SK-N-SH (cell line): ENCODE data around the gene FRAS1. TPM values are rescaled to one million over a fixed set of nuclear protein-coding genes. Genes with fewer than 3 reads are reported as not detected.

ENCODE experiments used
- CTCF ChIA-PET: fragments of 300-600, 350-600 bp; formaldehyde crosslinking; extraction: SDS; loops from one replicate; lab custom pipeline; 2021; lab: Yijun Ruan, JAX
- POLR2A ChIA-PET: fragments of 350-600 bp; sonication (Branson Sonifier 250); formaldehyde crosslinking; extraction: SDS; loops from one replicate; lab custom pipeline; 2020; ENCODE audit warnings: antibody characterized with exemption, inconsistent platforms; lab: Yijun Ruan, JAX
- DNase-seq: peaks from one replicate; pipeline ENCODE4 v3.0.0; 2012
- H2AFZ ChIP-seq: fragments of 200-600 bp; sonication (generic); 2 replicates; pipeline ENCODE4 v1.8.1; 2016; ENCODE audit warnings: antibody characterized with exemption, mild to moderate bottlenecking, low read depth
- H3F3A ChIP-seq: fragments of 200-600 bp; sonication (generic); replicated peaks from 2 replicates; pipeline ENCODE3; 2016; ENCODE audit warnings: antibody characterized with exemption, mild to moderate bottlenecking; ENCODE audit not compliant: insufficient read depth
- H3K27ac ChIP-seq, 2 experiments: fragments of 200-500 bp in 1 of 2; fragments of 200-600 bp in 1 of 2; sonication (Bioruptor generic) in 1 of 2; sonication (generic), shearing (Covaris generic) in 1 of 2; 2 replicates each; pipeline versions ENCODE4 v1.5.1 to v1.6.1; 2014 to 2016; ENCODE audit warnings: low read depth in 2 of 2, inconsistent platforms in 1 of 2, low read length in 1 of 2, mild to moderate bottlenecking in 1 of 2, mixed read lengths in 1 of 2
- H3K27me3 ChIP-seq: fragments of 200-600 bp; sonication (generic), shearing (Covaris generic); 2 replicates; pipeline ENCODE4 v1.6.1; 2016; ENCODE audit warnings: mixed run types; ENCODE audit not compliant: insufficient read depth
- H3K36me3 ChIP-seq, 2 experiments: fragments of 200-500 bp in 1 of 2; fragments of 200-600 bp in 1 of 2; sonication (Bioruptor generic) in 1 of 2; sonication (generic) in 1 of 2; replicated peaks in 1 of 2; 2 replicates each; pipeline versions ENCODE3 to v1.5.1; 2014 to 2016; ENCODE audit warnings: low read length in 1 of 2, mild to moderate bottlenecking in 1 of 2; ENCODE audit not compliant: insufficient read depth in 2 of 2, control insufficient read depth in 1 of 2
- H3K4me1 ChIP-seq, 2 experiments: fragments of 200-500 bp in 1 of 2; fragments of 200-600 bp in 1 of 2; sonication (Bioruptor generic) in 1 of 2; sonication (generic), shearing (Covaris generic) in 1 of 2; 2 replicates each; pipeline versions ENCODE4 v1.5.1 to v1.6.1; 2014 to 2016; ENCODE audit warnings: low read depth in 1 of 2, low read length in 1 of 2, mixed run types in 1 of 2; ENCODE audit not compliant: insufficient read depth in 2 of 2, control insufficient read depth in 1 of 2
- H3K4me2 ChIP-seq: fragments of 200-600 bp; sonication (generic), shearing (Covaris generic); 2 replicates; pipeline ENCODE4 v1.6.1; 2017; ENCODE audit warnings: mixed run types
- H3K4me3 ChIP-seq, 2 experiments: fragments of 200-500 bp in 1 of 2; fragments of 200-600 bp in 1 of 2; sonication (Bioruptor generic) in 1 of 2; sonication (generic), shearing (Covaris generic) in 1 of 2; 2 replicates each; pipeline versions ENCODE4 v1.5.1 to v1.8.1; 2014 to 2016; ENCODE audit warnings: low read depth in 2 of 2, inconsistent platforms in 1 of 2, low read length in 1 of 2, mild to moderate bottlenecking in 1 of 2, mixed read lengths in 1 of 2, moderate library complexity in 1 of 2
- H3K79me2 ChIP-seq: fragments of 200-600 bp; sonication (generic); 2 replicates; pipeline ENCODE4 v1.8.1; 2017; ENCODE audit warnings: mild to moderate bottlenecking; ENCODE audit not compliant: insufficient read depth
- H3K9ac ChIP-seq: fragments of 200-600 bp; sonication (generic); 2 replicates; pipeline ENCODE4 v1.6.1; 2017; ENCODE audit warnings: mixed run types
- H3K9me2 ChIP-seq: fragments of 200-600 bp; sonication (generic); 2 replicates; pipeline ENCODE4 v1.6.1; 2017; ENCODE audit warnings: mixed run types
- H3K9me3 ChIP-seq: fragments of 200-600 bp; sonication (generic); 2 replicates; pipeline ENCODE4 v1.6.1; 2017; ENCODE audit warnings: mixed run types, mild to moderate bottlenecking, moderate library complexity
- H4K20me1 ChIP-seq: fragments of 200-600 bp; sonication (generic); 2 replicates; pipeline ENCODE4 v1.6.1; 2017; ENCODE audit warnings: mild to moderate bottlenecking, mixed run types; ENCODE audit not compliant: insufficient read depth
- CHD2 ChIP-seq: fragments of 150-350 bp; IDR thresholded peaks from 2 replicates; pipeline ENCODE4 v1.6.1; 2018; ENCODE audit warnings: low read length; ENCODE audit not compliant: partially characterized antibody
- ELF1 ChIP-seq: IDR thresholded peaks from 2 replicates; pipeline ENCODE4 v1.4.0; 2012
- EP300 ChIP-seq, 2 experiments: IDR thresholded peaks; 2 replicates each; pipeline versions ENCODE4 v1.4.0 to v1.6.1; 2012; ENCODE audit warnings: borderline replicate concordance in 1 of 2, low read depth in 1 of 2, low read length in 1 of 2
- EZH2phosphoT487 ChIP-seq: fragments of 200-600 bp; sonication (generic); IDR thresholded peaks from 2 replicates; pipeline ENCODE4 v1.6.1; 2017; ENCODE audit warnings: low read depth, mixed run types, mild to moderate bottlenecking, antibody characterized with exemption, moderate library complexity, borderline replicate concordance
- FOSL2 ChIP-seq: IDR thresholded peaks from 2 replicates; pipeline ENCODE4 v1.4.0; 2012; ENCODE audit warnings: low read depth, mild to moderate bottlenecking, moderate library complexity, borderline replicate concordance
- FOXJ3 ChIP-seq: sonication (generic); formaldehyde crosslinking; IDR thresholded peaks from 2 replicates; pipeline ENCODE4 v1.5.1; 2020; ENCODE audit warnings: mild to moderate bottlenecking, missing genetic modification reagents
- GABPA ChIP-seq: IDR thresholded peaks from 2 replicates; pipeline ENCODE4 v1.4.0; 2012; ENCODE audit warnings: low read depth, mild to moderate bottlenecking
- MEF2A ChIP-seq: IDR thresholded peaks from 2 replicates; pipeline ENCODE4 v1.4.0; 2012; ENCODE audit warnings: low read depth, borderline replicate concordance
- MXI1 ChIP-seq: IDR thresholded peaks from 2 replicates; pipeline ENCODE4 v1.6.1; 2012; ENCODE audit warnings: mild to moderate bottlenecking, low read depth, low read length, improper control_type of control experiment
- NFIC ChIP-seq: IDR thresholded peaks from 2 replicates; pipeline ENCODE4 v1.4.0; 2012; ENCODE audit warnings: borderline replicate concordance
- POLR2AphosphoS5 ChIP-seq: IDR thresholded peaks from 2 replicates; pipeline ENCODE4 v1.6.1; 2012; ENCODE audit warnings: low read depth, low read length
- RAD21 ChIP-seq: IDR thresholded peaks from 2 replicates; pipeline ENCODE4 v1.6.1; 2012; ENCODE audit warnings: mild to moderate bottlenecking, low read length
- SIN3A ChIP-seq: IDR thresholded peaks from 2 replicates; pipeline ENCODE4 v1.6.1; 2012; ENCODE audit warnings: low read depth, mild to moderate bottlenecking, low read length, moderate library complexity, borderline replicate concordance
- SMC3 ChIP-seq: IDR thresholded peaks from 2 replicates; pipeline ENCODE4 v1.6.1; 2012; ENCODE audit warnings: low read depth, low read length, improper control_type of control experiment
- TAF1 ChIP-seq: IDR thresholded peaks from 2 replicates; pipeline ENCODE4 v1.6.1; 2012; ENCODE audit warnings: low read depth, mild to moderate bottlenecking, low read length, moderate library complexity, borderline replicate concordance
- TCF12 ChIP-seq: IDR thresholded peaks from 2 replicates; pipeline ENCODE4 v1.4.0; 2012
- TEAD4 ChIP-seq: IDR thresholded peaks from 2 replicates; pipeline ENCODE4 v1.4.0; 2012; ENCODE audit warnings: mild to moderate bottlenecking, borderline replicate concordance; ENCODE audit not compliant: insufficient read depth
- YY1 ChIP-seq: IDR thresholded peaks from 2 replicates; pipeline ENCODE4 v1.4.0; 2012; ENCODE audit warnings: low read depth, mild to moderate bottlenecking
- WGBS: methylation state at CpG from one replicate; pipeline ENCODE4 v1.1.6; 2017; ENCODE audit warnings: low lambda C conversion rate; 5-methylcytosine and 5-hydroxymethylcytosine counted together
- polyA plus RNA-seq, 3 experiments: library from polyadenylated mRNA; depleted of rRNA; stranded (reverse); fragments of >200 nt; gene quantifications; 2 replicates each; pipeline ENCODE4 v1.2.3, GENCODE V29; 2012
- TF ChIP-seq, protein P1 (sequence below): IDR thresholded peaks from 2 replicates; pipeline ENCODE4 v1.4.0; 2012; ENCODE audit warnings: low read depth, borderline replicate concordance
- TF ChIP-seq, protein P2 (sequence below): IDR thresholded peaks from 2 replicates; pipeline ENCODE4; 2012
- TF ChIP-seq, protein P3 (sequence below): IDR thresholded peaks from 2 replicates; pipeline ENCODE4 v1.4.0; 2012; ENCODE audit warnings: low read depth
- TF ChIP-seq, protein P4 (sequence below): IDR thresholded peaks from 2 replicates; pipeline ENCODE4 v1.4.0; 2012; ENCODE audit warnings: low read depth, borderline replicate concordance
- TF ChIP-seq, protein P5 (sequence below): IDR thresholded peaks from 2 replicates; pipeline ENCODE4 v1.6.1; 2012; ENCODE audit warnings: mild to moderate bottlenecking, low read depth, low read length, moderate library complexity

Gene FRAS1
- polyA plus RNA-seq, 1 of the 3 experiments (the other 2 are of a cell fraction), result 8.3 TPM

DNA sequence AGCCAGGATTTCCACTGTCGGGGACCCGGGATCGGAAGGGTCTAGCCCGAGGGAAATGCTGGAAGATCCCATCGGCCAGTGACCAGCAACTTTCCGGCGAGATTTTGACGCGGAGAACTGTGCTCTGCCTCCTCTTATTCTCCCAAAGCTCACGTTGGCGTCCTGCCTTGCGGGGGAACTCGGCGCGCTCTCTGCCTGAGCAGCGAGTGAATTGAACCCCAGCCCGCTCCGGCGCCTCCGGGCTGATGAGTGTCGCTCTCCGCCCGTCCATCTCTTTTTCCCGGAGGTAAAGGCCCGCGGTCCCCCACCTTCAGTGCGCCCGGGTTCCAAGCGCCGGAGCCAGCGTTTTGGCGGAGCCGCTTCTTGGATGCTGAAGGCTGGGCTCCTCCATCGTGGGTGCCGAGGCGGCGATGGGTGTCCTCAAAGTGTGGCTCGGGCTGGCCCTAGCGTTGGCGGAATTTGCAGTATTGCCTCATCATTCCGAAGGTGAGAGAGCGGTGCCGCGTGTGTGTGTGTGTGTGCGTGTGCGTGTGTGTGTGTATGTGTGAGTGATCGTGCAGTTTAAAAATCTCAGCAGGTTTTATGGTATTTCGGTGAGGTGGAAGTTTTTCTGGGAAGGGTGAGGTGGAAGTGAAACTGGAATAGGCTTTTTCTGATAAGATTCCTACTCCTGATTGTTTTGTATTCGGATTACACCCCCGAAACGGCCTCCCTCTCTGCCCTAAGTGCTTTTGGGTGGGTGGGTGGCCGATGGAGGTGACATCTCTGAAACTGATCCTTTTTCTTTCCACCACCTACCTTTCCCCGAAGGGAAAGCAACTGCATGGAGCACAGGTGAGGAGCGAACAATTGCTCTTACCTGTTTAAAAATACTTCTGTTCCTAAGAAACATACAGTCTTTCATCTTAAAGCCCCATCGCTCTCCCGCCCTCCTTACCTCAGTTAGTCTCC is 752 bp downstream of the FRAS1 start:
- no peaks in the 10 kb centered on the region for H3K9me2 ChIP-seq
- H3K27ac ChIP-seq, result peak overlapping the region; percentile 57 to 90
- H3F3A ChIP-seq, result peaks cover 13% of the 10 kb centered on the region
- CTCF ChIA-PET, result interaction anchor here (0.7 to 3.5 kb wide), 21 partner anchors 10 to 580 kb away, joined by 3 to 77 read pairs (median 6); no protein-coding TSS in a partner anchor
- H3K4me1 ChIP-seq, result peaks cover 0 to 8% of the 10 kb centered on the region in 2 experiments; a peak in 1 of 4 replicates
- POLR2A ChIA-PET, result interaction anchor here (1.4 kb wide), 1 partner anchor 10 kb away, joined by 3 read pairs; no protein-coding TSS in a partner anchor
- peak overlapping the region; percentile 86 for H2AFZ ChIP-seq
- peaks cover 28% of the 10 kb centered on the region for H3K79me2 ChIP-seq
- H3K36me3 ChIP-seq, result no peaks in the 10 kb centered on the region
- no peaks in the 10 kb centered on the region for H4K20me1 ChIP-seq
- peak overlapping the region; percentile 67 to 91 for H3K4me3 ChIP-seq
- DNase-seq, result peak; percentile 66
- H3K4me2 ChIP-seq, result peak overlapping the region; percentile 96
- H3K9ac ChIP-seq, result peak overlapping the region; percentile 77
- 3% methylated on average over 24 of the region's 56 CpGs for WGBS
- H3K9me3 ChIP-seq, result no peaks in the 10 kb centered on the region
- H3K27me3 ChIP-seq, result no peaks in the 10 kb centered on the region
- TF ChIP-seq RAD21 (0 out of 2 replicates have a peak, but pooled peaks have one; percentile 4), TAF1 (no peak), POLR2AphosphoS5 (peak; percentile 56), MEF2A (no peak), ELF1 (no peak), MXI1 (no peak), SMC3 (no peak), SIN3A (peak; percentile 24; the same call in 1 of the 2 replicates), FOXJ3 (CRISPR knock-in tag) (no peak), EZH2phosphoT487 (no peak), TEAD4 (no peak), FOSL2 (no peak), EP300 (IDR thresholded peaks at IDR 0.05; ENCODE audit: borderline replicate concordance in 1 of 2, low read depth in 1 of 2, low read length in 1 of 2) (0 out of 4 replicates have a peak, but pooled peaks of 1 of the 2 experiments have one; percentile 17), YY1 (no peak), TCF12 (no peak), NFIC (no peak), GABPA (no peak), CHD2 (no peak)
- TF ChIP-seq, protein P1, sequence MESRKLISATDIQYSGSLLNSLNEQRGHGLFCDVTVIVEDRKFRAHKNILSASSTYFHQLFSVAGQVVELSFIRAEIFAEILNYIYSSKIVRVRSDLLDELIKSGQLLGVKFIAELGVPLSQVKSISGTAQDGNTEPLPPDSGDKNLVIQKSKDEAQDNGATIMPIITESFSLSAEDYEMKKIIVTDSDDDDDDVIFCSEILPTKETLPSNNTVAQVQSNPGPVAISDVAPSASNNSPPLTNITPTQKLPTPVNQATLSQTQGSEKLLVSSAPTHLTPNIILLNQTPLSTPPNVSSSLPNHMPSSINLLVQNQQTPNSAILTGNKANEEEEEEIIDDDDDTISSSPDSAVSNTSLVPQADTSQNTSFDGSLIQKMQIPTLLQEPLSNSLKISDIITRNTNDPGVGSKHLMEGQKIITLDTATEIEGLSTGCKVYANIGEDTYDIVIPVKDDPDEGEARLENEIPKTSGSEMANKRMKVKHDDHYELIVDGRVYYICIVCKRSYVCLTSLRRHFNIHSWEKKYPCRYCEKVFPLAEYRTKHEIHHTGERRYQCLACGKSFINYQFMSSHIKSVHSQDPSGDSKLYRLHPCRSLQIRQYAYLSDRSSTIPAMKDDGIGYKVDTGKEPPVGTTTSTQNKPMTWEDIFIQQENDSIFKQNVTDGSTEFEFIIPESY, result 0 out of 2 replicates have a peak, but pooled peaks have one; percentile 50
- TF ChIP-seq, protein P2, sequence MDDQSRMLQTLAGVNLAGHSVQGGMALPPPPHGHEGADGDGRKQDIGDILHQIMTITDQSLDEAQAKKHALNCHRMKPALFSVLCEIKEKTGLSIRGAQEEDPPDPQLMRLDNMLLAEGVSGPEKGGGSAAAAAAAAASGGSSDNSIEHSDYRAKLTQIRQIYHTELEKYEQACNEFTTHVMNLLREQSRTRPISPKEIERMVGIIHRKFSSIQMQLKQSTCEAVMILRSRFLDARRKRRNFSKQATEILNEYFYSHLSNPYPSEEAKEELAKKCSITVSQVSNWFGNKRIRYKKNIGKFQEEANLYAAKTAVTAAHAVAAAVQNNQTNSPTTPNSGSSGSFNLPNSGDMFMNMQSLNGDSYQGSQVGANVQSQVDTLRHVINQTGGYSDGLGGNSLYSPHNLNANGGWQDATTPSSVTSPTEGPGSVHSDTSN, result no peak
- TF ChIP-seq, protein P3, sequence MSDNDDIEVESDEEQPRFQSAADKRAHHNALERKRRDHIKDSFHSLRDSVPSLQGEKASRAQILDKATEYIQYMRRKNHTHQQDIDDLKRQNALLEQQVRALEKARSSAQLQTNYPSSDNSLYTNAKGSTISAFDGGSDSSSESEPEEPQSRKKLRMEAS, result peak; percentile 26; the same call in 1 of the 2 replicates
- TF ChIP-seq, protein P4, sequence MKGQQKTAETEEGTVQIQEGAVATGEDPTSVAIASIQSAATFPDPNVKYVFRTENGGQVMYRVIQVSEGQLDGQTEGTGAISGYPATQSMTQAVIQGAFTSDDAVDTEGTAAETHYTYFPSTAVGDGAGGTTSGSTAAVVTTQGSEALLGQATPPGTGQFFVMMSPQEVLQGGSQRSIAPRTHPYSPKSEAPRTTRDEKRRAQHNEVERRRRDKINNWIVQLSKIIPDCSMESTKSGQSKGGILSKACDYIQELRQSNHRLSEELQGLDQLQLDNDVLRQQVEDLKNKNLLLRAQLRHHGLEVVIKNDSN, result no peak
- TF ChIP-seq, protein P5, sequence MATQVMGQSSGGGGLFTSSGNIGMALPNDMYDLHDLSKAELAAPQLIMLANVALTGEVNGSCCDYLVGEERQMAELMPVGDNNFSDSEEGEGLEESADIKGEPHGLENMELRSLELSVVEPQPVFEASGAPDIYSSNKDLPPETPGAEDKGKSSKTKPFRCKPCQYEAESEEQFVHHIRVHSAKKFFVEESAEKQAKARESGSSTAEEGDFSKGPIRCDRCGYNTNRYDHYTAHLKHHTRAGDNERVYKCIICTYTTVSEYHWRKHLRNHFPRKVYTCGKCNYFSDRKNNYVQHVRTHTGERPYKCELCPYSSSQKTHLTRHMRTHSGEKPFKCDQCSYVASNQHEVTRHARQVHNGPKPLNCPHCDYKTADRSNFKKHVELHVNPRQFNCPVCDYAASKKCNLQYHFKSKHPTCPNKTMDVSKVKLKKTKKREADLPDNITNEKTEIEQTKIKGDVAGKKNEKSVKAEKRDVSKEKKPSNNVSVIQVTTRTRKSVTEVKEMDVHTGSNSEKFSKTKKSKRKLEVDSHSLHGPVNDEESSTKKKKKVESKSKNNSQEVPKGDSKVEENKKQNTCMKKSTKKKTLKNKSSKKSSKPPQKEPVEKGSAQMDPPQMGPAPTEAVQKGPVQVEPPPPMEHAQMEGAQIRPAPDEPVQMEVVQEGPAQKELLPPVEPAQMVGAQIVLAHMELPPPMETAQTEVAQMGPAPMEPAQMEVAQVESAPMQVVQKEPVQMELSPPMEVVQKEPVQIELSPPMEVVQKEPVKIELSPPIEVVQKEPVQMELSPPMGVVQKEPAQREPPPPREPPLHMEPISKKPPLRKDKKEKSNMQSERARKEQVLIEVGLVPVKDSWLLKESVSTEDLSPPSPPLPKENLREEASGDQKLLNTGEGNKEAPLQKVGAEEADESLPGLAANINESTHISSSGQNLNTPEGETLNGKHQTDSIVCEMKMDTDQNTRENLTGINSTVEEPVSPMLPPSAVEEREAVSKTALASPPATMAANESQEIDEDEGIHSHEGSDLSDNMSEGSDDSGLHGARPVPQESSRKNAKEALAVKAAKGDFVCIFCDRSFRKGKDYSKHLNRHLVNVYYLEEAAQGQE, result no peak
